Stimulated activated CD4-positive, alpha-beta T cell treated with anti-CD3 and anti-CD28 coated beads, Interleukin-4, amount 100 ng/mL, for 48 hours (primary cell): ENCODE results near the gene ARHGEF39.

Experiments
- DNase-seq, 2 donors: peaks; one replicate each; pipeline ENCODE4 v3.0.0-alpha.2; 2020; ENCODE audit warnings: low read depth in 2 of 2

Gene ARHGEF39

DNA sequence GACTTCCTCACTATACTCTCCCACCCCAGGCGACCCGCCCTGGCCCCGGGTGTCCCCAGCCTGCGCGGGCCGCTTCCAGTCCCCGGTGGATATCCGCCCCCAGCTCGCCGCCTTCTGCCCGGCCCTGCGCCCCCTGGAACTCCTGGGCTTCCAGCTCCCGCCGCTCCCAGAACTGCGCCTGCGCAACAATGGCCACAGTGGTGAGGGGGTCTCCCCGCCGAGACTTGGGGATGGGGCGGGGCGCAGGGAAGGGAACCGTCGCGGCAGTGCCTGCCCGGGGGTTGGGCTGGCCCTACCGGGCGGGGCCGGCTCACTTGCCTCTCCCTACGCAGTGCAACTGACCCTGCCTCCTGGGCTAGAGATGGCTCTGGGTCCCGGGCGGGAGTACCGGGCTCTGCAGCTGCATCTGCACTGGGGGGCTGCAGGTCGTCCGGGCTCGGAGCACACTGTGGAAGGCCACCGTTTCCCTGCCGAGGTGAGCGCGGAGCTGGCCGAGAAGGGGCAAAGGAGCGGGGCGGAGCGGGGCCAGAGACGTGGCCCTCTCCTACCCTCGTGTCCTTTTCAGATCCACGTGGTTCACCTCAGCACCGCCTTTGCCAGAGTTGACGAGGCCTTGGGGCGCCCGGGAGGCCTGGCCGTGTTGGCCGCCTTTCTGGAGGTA is 10.9 kb upstream of the ARHGEF39 start:
- no peak for DNase-seq

DNA sequence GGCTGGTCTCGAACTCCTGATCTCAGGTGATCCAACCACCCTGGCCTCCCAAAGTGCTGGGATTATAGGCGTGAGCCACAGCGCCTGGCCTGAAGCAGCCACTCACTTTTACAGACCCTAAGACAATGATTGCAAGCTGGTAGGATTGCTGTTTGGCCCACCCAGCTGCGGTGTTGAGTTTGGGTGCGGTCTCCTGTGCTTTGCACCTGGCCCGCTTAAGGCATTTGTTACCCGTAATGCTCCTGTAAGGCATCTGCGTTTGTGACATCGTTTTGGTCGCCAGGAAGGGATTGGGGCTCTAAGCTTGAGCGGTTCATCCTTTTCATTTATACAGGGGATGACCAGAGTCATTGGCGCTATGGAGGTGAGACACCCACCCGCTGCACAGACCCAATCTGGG is 10.2 kb upstream of the ARHGEF39 start:
- DNase-seq = no peak

DNA sequence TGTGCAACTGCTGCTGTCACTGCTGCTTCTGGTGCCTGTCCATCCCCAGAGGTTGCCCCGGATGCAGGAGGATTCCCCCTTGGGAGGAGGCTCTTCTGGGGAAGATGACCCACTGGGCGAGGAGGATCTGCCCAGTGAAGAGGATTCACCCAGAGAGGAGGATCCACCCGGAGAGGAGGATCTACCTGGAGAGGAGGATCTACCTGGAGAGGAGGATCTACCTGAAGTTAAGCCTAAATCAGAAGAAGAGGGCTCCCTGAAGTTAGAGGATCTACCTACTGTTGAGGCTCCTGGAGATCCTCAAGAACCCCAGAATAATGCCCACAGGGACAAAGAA is 9.0 kb upstream of the ARHGEF39 start:
- no peak for DNase-seq

DNA sequence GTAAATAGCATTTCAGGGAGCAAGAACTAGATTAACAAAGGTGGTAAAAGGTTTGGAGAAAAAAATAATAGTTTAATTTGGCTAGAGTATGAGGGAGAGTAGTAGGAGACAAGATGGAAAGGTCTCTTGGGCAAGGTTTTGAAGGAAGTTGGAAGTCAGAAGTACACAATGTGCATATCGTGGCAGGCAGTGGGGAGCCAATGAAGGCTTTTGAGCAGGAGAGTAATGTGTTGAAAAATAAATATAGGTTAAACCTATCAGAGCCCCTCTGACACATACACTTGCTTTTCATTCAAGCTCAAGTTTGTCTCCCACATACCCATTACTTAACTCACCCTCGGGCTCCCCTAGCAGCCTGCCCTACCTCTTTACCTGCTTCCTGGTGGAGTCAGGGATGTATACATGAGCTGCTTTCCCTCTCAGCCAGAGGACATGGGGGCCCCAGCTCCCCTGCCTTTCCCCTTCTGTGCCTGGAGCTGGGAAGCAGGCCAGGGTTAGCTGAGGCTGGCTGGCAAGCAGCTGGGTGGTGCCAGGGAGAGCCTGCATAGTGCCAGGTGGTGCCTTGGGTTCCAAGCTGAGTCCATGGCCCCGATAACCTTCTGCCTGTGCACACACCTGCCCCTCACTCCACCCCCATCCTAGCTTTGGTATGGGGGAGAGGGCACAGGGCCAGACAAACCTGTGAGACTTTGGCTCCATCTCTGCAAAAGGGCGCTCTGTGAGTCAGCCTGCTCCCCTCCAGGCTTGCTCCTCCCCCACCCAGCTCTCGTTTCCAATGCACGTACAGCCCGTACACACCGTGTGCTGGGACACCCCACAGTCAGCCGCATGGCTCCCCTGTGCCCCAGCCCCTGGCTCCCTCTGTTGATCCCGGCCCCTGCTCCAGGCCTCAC is 8.4 kb upstream of the ARHGEF39 start, which contains the start of gene CA9:
TSS of gene CA9 (plus strand) at position 797 of the 893 bp plus-strand sequence. CDS start at position 829, 32 bp downstream.
- DNase-seq = no peak

DNA sequence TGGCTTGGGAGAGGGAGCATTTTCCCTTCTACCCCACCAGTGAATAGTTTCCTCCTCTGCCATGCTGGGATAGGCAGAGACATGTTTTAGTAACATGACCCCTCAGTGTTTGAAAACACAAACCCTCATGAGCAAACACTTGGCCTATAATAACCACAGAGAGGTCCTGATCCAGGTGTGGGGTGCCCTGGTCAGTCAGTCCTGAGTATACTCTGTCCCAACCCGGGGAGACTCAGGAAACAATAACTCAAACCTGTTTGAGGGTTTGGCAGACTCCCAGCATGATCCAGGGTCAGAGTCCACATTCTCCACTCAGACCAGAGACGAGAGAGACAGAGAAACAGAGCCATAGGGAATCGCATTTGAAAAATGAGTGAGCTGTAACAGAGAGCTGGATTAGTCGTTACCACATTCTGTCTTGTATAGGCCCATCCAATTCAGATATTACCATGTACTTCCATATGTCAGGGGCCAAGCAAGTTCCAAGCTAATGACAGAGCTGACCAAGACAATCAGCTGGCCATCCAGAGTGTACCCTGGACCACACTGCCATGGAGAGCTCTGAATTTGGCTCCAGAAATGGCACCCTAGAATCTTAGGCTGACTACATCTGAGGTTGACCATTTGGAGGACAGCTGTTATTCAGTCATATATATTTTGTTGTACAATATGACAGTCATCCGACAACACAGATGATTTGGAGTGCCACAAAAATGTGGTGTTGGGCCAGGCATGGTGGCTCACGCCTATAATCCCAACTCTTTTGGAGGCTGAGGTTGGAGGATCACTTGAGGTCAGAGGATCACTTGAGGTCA is 4.5 kb upstream of the ARHGEF39 start:
- no peak for DNase-seq

DNA sequence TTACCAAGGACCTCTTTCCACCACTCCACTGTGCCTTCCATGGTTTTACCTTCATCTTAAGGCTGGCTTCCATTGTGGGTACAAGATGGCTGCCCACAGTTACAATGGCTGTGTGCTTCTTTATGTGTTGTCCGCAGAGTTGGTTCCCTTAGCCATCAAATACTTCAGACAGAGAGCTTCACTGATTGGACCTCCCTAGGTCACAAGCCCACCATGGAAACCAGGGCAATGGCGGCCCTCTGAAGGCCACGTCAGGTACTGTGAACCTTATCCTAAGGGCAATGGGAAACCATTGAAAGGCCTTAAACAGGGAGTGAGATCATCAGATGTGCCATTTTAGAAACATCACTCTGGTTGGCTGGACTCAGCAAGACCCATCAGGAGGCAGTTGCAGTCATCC is 2.9 kb upstream of the ARHGEF39 start:
- DNase-seq = no peak

DNA sequence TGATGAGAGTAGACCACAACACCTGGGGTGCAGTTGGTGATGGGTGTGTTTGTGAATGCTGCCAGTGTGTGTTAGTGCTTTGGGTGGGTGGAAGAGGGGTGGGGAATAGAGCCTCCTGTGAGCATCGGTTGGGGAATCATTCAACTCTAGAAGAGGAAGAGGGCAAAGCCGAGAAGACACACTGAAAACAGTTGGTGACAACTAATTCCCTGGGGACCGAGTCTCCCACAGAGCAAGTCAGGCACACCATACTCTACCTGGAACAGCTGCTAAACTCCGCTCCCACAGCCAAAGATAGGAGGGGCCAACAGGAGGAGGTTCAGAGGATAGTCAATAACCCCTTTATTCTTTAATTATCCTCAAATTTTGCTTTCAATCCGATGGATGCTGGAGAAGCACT is 1.6 kb upstream of the ARHGEF39 start:
- no peak for DNase-seq

DNA sequence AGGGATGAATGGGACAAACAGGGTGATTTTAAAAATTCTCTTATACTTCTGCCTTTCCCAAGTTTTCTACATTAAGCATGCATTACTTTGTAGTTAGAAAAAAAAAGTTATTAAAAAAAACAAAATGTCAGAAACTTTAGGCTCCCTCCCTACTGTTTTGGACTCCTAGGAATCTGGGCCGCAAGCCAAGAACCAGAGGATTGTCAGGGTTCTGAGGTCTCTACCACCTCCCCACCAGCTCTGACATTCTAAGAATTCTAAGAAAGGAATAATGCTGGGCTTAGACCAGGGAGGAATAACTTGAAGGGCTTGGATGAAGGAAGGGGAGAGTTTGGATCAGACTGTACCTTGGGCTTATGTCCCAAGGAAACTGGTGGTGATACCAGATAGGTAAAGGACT is 1.1 kb upstream of the ARHGEF39 start:
- no peak for DNase-seq

DNA sequence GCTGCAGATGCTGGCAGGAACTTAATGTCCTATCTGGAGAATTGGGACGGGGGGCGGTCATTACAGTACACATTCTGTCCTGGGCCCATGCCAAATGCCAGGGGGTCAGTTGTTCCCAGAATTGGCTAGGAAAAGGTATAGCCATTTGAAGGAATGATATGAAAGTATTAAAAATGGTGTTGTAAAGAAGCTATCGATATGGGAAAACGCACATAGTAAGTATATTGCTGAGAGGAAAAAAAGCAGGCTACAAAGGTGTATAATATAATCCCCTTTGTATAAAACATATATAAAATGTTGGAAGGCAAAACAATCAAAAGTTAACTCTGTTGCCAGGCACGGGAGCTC is 450 bp upstream of the ARHGEF39 start:
- DNase-seq = no peak

DNA sequence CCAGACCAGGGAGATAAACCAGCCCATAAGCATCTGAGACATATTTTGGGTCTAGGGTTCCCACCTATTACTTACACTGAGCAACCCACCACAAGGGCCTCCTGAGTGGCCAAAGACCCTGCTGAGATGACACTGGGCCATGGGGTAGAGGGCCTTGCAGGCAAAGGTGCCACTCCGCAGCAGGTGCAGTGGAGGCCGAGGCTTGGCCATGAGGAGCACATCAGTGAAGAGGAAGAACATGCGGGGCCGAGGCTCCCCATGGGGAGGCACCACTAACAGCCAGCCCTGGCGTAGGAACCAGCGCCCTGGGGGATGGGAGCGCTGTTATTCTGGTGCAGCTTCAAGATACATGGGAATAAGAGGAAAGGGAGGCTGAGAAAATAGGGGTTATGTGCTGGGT is 2.6 kb downstream of the ARHGEF39 start:
- DNase-seq = no peak

DNA sequence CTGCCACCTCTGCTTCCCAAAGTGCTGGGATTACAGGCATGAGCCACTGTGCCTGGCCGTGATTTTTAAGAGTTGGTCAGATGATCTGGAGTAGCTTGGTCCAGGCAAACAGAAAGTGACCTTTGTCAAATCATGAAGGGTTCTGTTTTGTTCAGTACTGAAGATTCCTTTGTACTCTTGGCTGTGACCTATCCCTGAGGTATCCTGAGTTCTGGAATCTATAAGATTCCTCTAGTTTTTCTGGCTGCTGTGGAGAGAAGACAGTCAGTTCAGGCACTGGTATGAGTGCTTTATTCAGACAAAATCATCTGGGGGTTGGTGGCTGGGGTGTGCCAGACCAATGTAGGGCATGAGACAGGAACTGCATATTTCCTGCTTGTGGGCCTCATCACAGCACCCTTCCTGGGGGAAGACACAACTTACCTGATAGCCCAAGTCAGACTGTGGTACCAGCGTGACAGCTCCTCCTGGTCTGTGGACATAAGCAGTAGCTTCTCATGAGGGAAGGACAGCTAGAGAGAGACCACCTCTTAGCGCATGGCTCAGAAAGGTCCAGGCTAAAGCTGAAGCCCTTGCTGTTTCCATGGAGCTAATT is 3.1 kb downstream of the ARHGEF39 start:
- DNase-seq = no peak

DNA sequence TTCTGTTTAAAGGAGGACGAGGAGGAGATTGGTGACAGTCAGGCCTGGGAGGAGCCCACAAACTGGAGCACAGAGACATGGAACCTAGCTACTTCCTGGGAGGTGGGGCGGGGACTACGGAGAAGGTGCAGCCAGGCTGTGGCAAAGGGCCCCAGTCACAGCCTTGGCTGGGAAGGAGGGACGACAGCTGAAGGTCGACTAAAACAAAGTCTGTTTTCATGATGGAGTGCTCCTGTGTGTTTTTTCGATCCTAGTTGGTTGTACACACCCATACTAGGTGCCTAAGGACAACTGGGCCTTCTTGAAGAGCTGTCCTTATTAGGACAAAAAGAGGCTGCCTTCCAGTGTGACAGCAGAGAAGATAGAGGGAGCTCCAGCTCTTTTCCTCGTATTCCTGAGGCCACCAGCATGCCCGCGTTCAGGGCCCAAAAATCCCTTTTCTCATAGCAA is 4.0 kb downstream of the ARHGEF39 start:
- DNase-seq = no peak

DNA sequence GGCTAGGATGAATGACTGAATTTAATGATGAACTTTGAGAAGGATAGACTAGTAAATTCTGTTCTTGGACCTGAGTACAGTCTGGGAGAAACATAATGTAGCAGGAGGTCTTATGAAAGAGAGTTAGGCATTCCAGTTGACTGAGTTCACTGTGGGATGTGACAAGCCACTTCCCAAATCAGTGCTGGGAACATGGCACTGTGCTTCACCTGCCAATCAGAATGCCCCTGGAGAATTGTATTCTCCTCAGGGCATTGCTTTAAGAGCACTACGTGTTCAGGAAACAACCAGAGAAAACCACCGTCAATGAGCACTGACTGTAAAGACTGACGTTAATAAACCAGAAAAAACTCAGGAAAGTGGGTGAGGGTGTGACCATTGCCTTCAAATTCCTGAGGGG is 5.7 kb downstream of the ARHGEF39 start:
- no peak for DNase-seq

DNA sequence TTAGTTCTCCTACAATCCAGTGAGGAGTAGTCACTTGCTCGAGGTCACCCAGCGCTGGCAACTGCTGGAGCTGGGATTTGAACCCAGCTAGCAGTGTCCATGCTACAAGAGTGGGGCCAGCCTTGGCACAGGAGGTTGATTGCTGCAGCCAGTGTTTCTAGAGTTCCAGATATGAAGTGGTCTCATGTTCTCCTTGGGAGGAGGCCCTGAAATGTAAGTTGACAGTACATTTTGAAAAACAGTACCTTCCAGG is 6.1 kb downstream of the ARHGEF39 start:
- DNase-seq = no peak

DNA sequence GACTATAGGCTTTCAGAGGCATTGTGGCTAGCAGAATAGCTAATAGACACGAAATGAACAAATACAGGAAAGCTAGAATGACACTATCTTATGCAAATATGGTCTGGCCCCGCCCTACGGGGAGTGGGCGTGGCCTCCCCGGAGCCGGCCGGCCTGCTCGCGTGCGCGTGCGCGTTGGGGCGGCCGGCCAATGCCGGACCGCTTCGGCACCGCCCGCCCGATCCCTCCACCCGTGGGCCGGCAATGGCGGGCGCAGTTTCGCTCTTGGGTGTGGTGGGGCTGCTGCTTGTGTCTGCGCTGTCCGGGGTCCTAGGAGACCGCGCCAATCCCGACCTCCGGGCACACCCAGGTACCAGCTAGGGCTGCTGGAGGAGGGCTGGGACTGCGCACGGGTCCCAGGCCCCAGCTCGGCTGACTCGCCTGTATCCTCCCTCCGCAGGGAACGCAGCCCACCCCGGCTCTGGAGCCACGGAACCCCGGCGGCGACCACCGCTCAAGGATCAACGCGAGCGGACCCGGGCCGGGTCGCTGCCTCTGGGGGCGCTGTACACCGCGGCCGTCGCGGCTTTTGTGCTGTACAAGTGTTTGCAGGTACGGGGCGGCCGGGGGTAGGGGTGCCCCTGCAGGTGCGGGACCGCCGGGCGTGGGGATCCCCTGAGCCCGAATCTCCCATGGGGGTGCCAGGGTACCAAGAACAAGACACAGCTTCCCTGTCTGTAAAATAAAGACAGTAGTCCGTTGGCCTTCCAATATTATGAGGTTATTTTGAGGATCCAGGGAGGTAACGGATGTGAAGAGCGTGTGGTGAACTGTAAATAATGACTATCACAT is 6.6 kb downstream of the ARHGEF39 start, which contains the start of gene CCDC107:
TSS of gene CCDC107 (plus strand) at position 156 of the 831 bp plus-strand sequence. CDS start at position 244, 88 bp downstream.
- peak; percentile 72 to 76 for DNase-seq

DNA sequence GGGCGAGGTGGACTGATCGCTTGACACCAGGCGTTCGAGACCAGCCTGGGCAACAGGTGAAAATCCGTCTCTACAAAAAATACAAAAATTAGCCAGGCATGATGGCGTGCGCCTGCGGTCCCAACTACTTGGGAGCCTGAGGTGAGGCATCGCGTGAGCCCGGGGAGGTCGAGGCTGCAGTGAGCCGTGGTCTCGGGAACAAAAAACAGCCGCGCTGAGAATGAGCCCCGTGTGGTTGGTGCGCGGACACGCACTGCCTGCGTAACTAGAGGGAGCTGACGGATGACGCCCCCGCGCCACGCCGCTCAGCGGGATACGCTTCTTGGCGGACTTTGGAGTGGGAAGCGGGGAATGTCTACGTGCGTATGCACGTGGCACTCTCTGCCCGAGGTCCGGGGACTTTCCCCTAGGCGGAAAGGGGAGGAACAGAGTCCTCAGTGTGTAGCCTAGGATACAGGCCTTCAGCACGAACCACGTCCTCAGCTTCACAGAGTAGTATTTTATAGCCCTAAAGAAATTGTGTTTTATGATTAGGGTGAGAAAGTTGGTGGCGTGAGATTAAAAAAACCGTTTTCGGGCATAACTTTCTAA is 7.4 kb downstream of the ARHGEF39 start, which contains the start of gene RMRP:
TSS of gene RMRP (minus strand) at position 474 of the 591 bp plus-strand sequence.
- peak; percentile 90 to 96 for DNase-seq

DNA sequence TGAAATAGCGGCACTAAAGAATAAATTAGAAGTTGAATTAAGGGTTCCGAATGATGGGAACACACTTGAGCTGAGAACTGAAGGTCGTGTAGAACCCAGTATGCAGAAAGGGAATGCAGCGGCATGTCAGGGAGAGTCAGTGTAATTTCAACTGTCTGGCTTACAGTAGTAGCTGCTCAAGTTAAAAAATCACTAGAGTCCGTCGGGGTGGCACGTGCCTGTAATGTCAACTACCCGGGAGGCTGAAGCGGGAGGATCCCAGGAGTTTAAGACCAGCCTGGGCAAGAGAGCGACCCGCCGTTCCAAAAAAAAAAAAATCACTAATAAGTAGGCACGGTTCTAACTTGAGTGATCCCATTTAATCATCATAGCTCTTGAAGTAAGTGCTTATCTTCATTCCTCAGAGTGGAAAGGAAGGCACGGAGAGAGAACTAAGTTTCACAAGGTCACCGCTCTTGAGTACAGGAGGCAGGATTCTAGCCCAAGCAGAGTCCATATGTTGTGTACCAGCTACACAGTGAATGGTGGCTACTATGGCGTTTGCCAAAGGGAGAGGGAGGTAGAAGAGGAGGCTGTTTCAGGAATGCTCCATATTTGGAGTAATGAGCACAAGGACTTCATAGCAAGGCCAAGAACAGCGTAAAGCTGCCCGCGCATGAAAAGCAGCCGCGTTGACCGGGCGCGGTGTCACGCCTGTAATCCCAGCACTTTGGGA is 8.0 kb downstream of the ARHGEF39 start:
- DNase-seq = no peak

DNA sequence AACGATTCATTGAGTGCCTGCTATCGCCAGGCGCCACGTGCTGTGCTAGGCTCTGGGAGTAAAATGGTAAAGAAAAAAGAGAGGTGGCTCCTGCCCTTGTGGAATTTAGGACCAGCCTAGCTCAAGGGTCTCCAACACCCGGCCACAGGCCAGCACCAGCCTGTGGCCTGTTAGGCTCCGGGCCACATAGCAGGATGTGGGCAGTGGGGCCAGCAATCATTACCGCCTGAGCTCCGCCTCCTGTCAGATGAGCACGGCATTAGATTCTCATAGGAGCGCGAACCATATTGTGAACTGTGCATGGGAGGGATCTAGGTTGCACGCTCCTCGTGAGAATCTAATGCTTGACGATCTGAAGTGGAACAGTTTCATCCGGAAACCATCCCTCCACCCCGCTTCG is 8.6 kb downstream of the ARHGEF39 start:
- DNase-seq = no peak

DNA sequence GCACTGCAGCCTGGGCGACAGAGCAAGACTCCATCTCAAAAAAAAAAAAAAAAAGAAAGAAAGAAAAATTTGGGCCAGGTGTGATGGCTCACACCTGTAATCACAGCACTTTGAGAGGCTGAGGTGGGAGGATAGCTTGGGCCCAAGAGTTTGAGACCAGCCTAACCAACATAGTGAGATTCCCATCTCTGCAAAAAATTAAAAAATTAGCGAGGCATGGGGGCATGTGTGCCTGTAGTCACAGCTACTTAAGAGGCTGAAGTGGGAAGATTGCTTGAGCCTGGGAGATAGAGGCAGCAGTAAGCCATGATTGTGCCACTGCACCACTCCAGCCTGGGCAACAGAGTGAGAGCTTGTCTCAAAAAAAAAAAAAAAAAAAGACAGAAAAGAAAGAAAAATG is 11.4 kb downstream of the ARHGEF39 start:
- DNase-seq = no peak

DNA sequence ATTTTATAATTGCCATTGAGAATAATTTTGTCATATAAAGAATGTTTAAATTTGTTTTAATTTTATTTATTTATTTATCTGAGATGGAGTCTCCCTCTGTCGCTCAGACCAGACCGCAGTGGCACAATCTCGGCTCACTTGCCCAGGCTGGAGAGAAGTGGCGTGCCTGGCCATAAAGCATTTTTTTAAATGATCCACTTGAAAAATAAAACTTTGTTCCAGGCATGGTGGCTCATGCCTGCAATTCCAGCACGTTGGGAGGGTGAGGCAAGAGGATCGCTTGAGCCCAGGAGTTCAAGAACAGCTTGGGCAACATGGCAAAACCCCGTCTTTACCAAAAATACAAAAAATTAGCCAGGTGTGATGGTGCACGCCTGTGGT is 12.2 kb downstream of the ARHGEF39 start:
- no peak for DNase-seq
